ENCODE measurements around the gene GATB.

The GATB gene

DNA sequence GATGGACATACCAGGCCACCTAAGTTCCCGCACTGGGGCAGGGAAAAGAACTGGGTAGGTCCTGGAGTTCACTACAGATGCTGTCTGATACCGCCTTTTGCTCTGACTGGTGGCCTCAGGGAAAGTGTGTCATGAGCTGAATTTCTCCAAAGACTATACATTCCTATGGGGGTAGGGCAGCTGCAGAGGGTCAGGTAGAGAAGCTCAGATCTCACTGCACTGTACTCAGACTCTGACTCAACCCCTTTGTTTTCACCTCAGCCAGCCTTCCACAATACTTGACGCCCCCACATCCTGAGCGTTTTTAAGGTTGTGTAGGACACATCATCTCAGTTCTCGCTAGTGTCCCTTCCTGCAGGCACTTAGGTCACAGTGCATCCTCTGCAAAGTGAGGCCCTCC, 7.8 kb downstream of the GATB start:
- TF ChIP-seq CTCF (IDR thresholded peaks at IDR 0.05; ENCODE audit: control insufficient read depth, extremely low read depth, insufficient read depth) = no peak
- no peak for DNase-seq (ENCODE audit: low read depth)
- H3K4me3 ChIP-seq (ENCODE audit: low read depth, low read length) = no peak overlapping the region

GRCh38 chr4:151750156-151750555, 10.7 kb downstream of the GATB start:
- no peak overlapping the region for H3K4me3 ChIP-seq (ENCODE audit: low read depth, low read length)
- TF ChIP-seq CTCF (IDR thresholded peaks at IDR 0.05; ENCODE audit: control insufficient read depth, extremely low read depth, insufficient read depth) = no peak
- DNase-seq (ENCODE audit: low read depth) = no peak

DNA sequence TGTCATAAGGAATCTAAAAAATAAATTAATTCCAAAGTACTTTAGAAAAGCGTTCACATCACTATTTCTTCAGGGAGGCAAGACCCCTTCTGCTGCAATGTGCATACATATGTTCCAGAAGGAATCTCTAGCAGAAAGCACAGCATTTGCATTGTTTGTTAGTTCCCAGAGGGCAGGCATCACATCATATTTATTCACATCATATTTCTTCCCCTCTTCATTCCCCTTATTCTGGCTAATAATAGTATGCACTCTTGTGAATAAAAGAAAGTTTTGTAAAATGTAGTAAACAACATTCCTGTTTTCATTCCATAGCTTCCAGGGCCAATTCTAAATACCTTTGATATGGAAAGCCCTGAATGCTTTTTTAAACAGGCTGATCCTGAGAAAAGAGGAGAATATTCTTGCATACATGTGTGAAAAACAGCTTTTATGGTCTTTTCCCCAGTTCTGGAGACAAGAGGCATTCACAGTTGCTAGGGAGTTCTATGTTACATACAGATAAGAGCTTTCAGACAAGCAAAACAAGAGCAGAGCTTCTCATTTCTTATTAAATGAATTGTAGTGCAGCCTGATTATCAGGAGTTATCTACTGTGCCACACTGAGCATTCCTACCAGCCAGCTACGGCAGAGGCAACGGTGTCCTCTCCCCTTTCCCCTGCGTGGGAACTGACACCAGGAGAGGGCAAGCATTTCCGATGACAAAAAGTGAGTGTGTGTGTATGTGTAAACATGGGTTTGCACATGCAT, 15.2 kb downstream of the GATB start:
- TF ChIP-seq CTCF (IDR thresholded peaks at IDR 0.05; ENCODE audit: control insufficient read depth, extremely low read depth, insufficient read depth) = no peak
- DNase-seq (ENCODE audit: low read depth) = no peak

DNA sequence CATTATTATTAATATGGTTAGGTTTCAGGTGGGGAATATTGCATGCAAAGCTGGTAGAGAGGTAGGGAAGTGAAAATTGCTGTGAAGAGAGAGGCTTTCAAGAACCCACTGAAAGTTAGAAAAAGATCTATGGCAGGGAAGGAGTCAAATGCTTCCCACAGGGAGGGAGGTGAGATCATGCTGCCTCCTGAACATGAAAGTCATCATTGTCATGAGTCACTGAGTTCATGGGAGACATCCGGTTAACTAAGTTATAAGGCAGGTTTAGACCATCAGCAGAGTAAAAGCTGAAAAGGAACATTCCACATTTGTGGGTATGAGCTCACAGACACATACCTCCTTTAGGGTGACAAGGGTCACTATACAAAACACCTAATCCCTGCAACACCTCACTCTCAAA, 16.2 kb downstream of the GATB start:
- no peak for TF ChIP-seq CTCF (IDR thresholded peaks at IDR 0.05; ENCODE audit: control insufficient read depth, extremely low read depth, insufficient read depth)
- no peak overlapping the region for H3K4me3 ChIP-seq (ENCODE audit: low read depth, low read length)
- no peak for DNase-seq (ENCODE audit: low read depth)

More for the DNA sequence above, 15.2 kb downstream of the GATB start:
- H3K4me3 ChIP-seq (ENCODE audit: low read depth, low read length) = no peak overlapping the region

- no peak for TF ChIP-seq CTCF (IDR thresholded peaks at IDR 0.05; ENCODE audit: control insufficient read depth, extremely low read depth, insufficient read depth)
- H3K4me3 ChIP-seq (ENCODE audit: low read depth, low read length) = no peak overlapping the region
- DNase-seq (ENCODE audit: low read depth) = no peak
Measured at GRCh38 chr4:151743894-151744293, 16.9 kb downstream of the GATB start.

DNA sequence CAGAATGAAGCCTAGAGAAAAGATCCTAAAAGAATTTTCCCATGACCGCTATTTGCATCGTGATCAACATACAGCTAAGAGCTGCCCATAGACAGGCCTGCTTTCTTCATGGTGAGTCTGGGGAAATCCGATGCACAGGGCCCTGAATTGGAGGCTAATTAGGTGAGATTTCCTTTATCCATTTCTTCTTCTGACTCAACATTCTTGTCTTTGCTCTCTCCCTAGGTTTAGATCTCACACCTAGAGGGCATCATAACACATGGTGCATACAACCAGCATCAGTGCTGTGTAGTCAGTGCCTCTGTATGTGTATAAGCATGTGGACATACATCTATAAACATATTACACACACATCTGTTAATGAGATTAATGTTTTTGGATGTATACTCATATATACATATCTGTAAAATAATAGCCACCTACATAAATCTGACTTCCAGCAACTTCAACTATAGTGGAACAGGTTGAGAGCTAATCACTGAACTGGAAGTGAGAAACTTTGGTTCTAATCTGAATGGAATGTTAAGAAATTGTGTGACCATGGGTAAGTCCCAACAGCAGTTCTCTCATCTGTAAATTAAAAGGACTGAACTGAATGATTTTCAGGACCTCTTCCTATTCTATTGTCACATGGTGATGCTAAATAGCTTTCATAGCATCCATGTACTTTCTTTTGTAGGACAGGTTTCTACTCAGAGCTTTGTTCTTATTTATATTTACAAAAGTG, 17.5 kb downstream of the GATB start:
- H3K4me3 ChIP-seq (ENCODE audit: low read depth, low read length) = no peak overlapping the region
- no peak for TF ChIP-seq CTCF (IDR thresholded peaks at IDR 0.05; ENCODE audit: control insufficient read depth, extremely low read depth, insufficient read depth)
- DNase-seq (ENCODE audit: low read depth) = no peak
